GM21526 (cell line): ENCODE results near the gene SNTN.

Experiments
- ATAC-seq: cut with Tn5 transposase; IDR thresholded peaks from one replicate; pipeline ENCODE4 v1.9.1; 2021; ENCODE audit warnings: moderate library complexity; ENCODE audit not compliant: unreplicated experiment, low FRiP score

Gene SNTN

DNA sequence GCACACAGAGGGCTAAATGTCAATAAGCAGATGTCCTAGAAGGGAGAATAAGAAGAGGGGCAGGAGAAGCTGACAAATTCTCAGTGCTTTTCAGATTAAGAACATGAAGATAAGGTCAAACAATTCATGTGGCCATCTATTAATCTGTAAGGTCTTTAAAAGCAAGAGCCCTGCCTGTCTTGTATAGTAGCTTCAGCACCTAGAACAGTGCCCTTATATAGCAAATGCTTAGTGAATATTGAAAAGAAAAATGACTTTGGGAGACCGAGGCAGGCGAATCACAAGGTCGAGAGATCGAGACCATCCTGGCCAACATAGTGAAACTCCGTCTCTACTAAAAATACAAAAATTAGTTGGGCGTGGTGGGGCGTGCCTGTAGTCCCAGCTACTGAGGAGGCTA lies 18.1 kb downstream of the SNTN start:
- no peak for ATAC-seq

- ATAC-seq, result no peak
These were observed 20.6 kb downstream of the SNTN start for GRCh38 chr3:63673111-63673510.

GRCh38 chr3:63674586-63674985 lies 22.1 kb downstream of the SNTN start:
- no peak for ATAC-seq

DNA sequence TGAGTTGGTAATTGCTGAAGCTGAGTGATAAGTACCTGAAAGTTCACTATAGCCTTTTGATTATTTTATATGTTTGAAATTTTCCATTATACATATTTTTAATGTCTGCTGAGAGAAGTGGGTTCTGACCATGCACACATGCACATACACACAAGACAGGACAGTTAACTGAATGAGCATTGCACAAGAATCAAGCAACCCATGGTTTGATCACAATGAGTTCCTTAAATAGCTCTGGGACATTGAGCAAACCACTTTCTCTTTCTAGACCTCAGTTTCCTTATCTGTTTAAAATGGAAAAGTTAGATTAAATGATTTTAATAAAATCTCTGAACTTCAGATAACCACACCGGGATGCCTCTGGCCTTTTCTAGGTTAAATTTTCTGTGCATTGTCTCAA lies 26.7 kb downstream of the SNTN start:
- ATAC-seq, result no peak

- ATAC-seq, result no peak
These were observed 31.6 kb downstream of the SNTN start for GRCh38 chr3:63684081-63684480.

DNA sequence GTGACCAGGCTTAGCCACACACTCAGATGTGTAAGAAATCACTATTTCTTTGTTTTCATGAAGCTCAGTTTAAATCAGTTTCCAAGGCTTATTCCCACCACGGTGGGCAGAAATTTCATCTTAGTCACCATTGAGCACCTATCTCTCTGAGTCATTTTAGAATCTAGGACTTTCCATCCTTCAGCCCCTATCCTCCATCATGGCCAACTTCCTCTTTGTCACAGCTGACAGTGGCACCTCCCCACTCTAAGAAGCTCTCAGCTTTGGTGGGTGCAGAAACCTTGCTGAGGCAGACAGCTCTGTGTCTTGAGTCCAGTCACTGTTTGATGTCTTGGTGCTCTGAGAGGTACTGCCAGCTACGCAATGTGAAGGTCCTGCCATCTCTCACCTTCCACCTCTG lies 32.9 kb downstream of the SNTN start:
- ATAC-seq, result no peak

DNA sequence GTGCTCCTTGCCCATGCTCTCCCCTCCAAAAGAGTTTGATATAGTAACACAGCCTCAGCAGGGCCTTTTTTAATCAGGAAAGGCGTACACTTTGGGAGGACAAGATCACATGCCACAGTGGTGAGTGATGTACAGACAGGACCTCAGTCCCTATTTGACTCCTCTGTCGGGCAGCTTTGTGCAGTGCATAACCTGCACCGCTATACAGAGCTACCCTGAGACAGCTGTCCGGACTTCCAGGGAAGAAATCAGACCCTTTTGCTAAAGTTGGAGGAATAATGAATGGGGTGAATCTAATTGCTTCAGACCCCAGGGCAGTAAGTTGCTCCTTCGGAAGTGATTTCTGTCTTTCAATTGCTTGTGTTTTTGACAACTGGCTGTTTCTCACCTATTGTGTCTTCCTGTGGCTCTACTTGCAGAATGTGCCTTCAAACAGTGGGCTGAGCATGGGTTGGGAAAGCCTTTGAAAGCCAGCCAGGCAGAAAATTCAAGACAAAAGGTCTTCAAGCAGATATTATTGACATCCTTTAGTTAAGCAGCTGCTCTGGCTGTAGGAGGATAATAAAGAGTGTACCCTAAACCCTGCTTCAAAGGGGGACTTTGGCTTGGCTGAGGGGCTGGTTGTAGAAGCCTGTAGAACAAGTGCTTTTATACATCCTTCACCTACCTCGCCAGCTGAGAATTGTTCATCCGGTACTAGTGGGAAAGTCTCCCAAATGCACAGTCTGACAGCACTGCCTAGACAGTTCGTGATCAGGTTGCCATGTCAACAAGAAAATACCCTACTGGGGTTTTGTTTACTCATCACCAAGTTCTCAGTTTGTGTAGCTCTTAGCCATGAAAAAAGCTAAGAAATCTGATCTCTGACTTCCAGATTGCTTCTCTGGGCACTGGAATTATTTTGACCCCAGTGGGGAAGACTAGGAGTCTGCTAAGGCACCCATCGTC lies 35.1 kb downstream of the SNTN start:
- no peak for ATAC-seq

DNA sequence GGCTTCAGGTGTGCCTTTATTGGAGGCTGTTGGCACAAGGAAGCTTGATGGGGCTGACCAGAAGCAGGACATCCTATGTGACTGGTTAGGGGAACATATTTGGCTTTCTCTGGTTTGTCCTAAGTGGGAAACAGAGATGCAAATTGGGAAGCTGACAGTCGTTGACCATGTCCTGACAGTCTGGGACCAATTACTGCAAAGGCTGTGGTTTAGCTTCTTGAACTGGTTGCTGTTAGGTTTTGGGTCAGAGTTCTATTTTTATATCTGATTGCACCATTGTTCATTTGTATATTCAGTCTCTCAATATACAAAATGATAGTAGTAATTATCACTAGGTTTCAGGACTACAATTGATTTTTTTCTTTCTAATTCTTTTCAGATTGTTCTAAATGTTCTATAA lies 36.8 kb downstream of the SNTN start:
- ATAC-seq, result no peak

- no peak for ATAC-seq
These were observed 40.9 kb downstream of the SNTN start for GRCh38 chr3:63693351-63693750.

DNA sequence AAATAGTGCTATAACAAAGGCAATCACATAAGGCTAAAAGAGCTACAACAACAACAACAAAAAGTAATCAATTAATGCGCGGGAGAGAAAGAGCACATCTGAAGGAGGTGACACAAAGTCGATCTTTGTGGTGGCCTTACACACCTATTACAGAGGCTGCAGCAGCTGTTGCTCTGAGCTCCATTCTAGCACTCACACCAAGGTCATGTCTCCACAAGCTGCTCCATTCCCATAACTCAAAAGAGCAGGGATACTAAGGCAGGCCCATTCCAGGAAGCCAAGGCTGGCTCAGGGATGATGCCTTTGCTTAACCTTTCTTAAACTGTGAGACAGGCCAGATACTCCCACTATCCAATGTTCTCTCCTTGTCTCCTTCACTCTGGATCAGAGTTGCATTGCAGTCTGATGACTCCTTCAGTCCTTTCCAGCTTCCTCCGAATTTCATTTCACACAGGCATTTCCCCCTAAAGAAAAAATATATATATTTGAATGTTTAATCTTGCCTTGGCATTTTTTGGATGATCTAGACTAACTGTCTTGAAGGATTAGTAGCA lies 52.7 kb downstream of the SNTN start:
- ATAC-seq, result no peak

GRCh38 chr3:63706321-63707085 lies 54.0 kb downstream of the SNTN start:
- ATAC-seq, result no peak

GRCh38 chr3:63707731-63708130 lies 55.3 kb downstream of the SNTN start:
- no peak for ATAC-seq

- ATAC-seq, result no peak
These were observed 57.1 kb downstream of the SNTN start for GRCh38 chr3:63709576-63709975.
